K562 (cell line): ENCODE results near the gene PSMC6. TPM values are rescaled to one million over a fixed set of nuclear protein-coding genes. Genes with fewer than 3 reads are reported as not detected.
A peak's percentile ranks its signal among the peaks of the same experiment; 100 is the strongest.

Experiments used
- BACH1 ChIP-seq: fragments of 200-800 bp; sonication (Bioruptor generic); IDR thresholded peaks from 2 replicates; pipeline ENCODE4 v1.6.1; 2016; ENCODE audit warnings: missing genetic modification characterization, missing compliant biosample characterization
- CAMTA2 ChIP-seq: fragments of 250-450 bp; sonication (Bioruptor Pico); conservative IDR thresholded peaks from 2 replicates; pipeline ENCODE4 v1.5.1; 2022
- CBX8 ChIP-seq: fragments of 200-600 bp; sonication (generic); IDR thresholded peaks from 2 replicates; pipeline ENCODE4 v1.6.1; 2012; ENCODE audit warnings: borderline replicate concordance, mixed run types, low read depth, mild to moderate bottlenecking, moderate library complexity, mixed read lengths, low read length, control low read depth, inconsistent platforms; ENCODE audit not compliant: poor library complexity, severe bottlenecking; ENCODE audit errors: extremely low read depth
- CREB1 ChIP-seq, 2 experiments: sonication (generic) in 1 of 2; formaldehyde crosslinking in 1 of 2; IDR thresholded peaks; 2 replicates each; pipeline versions ENCODE4 v1.6.1 to v1.8.0; 2012 to 2022; ENCODE audit warnings: inconsistent platforms in 1 of 2, mild to moderate bottlenecking in 1 of 2, missing genetic modification reagents in 1 of 2, moderate library complexity in 1 of 2
- E2F8 ChIP-seq: fragments of 450-650 bp; IDR thresholded peaks from 2 replicates; pipeline ENCODE4 v1.7.1; 2018; ENCODE audit warnings: mild to moderate bottlenecking, low read depth; ENCODE audit not compliant: partially characterized antibody
- FUS ChIP-seq: fragments of 200-400 bp; formaldehyde crosslinking; optimal IDR thresholded peaks from 2 replicates; pipeline ENCODE3; 2017; ENCODE audit warnings: low read depth, low read length
- ILF3 ChIP-seq: fragments of 450-650 bp; IDR thresholded peaks from 2 replicates; pipeline ENCODE4 v1.6.1; 2018; ENCODE audit warnings: antibody characterized with exemption, mild to moderate bottlenecking, moderate library complexity, borderline replicate concordance
- KLF1 ChIP-seq: fragments of 450-650 bp; IDR thresholded peaks from 2 replicates; pipeline ENCODE4 v1.6.1; 2016; ENCODE audit warnings: missing genetic modification characterization, missing compliant biosample characterization
- KLF6 ChIP-seq: fragments of 250-450 bp; sonication (Bioruptor Pico); IDR thresholded peaks from 2 replicates; pipeline ENCODE4 v1.4.0; 2020; ENCODE audit warnings: mild to moderate bottlenecking, moderate library complexity, borderline replicate concordance
- MCM5 ChIP-seq: fragments of 450-650 bp; IDR thresholded peaks from 2 replicates; pipeline ENCODE4 v1.6.1; 2016; ENCODE audit warnings: low read depth
- MCM7 ChIP-seq, 2 experiments: fragments of 450-650 bp; IDR thresholded peaks; 2 replicates each; pipeline ENCODE4 v1.6.1; 2016 to 2018
- NR4A1 ChIP-seq, 2 experiments: fragments of 250-450 bp in 1 of 2; fragments of 450-650 bp in 1 of 2; sonication (Bioruptor Pico) in 1 of 2; IDR thresholded peaks; 2 replicates each; pipeline versions ENCODE4 v1.4.0 to v1.6.1; 2016 to 2020; ENCODE audit warnings: mild to moderate bottlenecking in 2 of 2, missing compliant biosample characterization in 1 of 2, missing genetic modification characterization in 1 of 2, moderate library complexity in 1 of 2
- RBFOX2 ChIP-seq: fragments of 200-400 bp; formaldehyde crosslinking; IDR thresholded peaks from 2 replicates; pipeline ENCODE4 v1.6.1; 2017; ENCODE audit warnings: low read depth, mild to moderate bottlenecking, low read length, moderate library complexity
- SAFB ChIP-seq: fragments of 200-400 bp; formaldehyde crosslinking; IDR thresholded peaks from 2 replicates; pipeline ENCODE4 v1.6.1; 2017; ENCODE audit warnings: low read depth, low read length, borderline replicate concordance
- SAP30 ChIP-seq: fragments of 200-600 bp; sonication (generic); IDR thresholded peaks from 2 replicates; pipeline ENCODE4 v1.6.1; 2012; ENCODE audit warnings: borderline replicate concordance, low read depth, mild to moderate bottlenecking, moderate library complexity, low read length, control low read depth, inconsistent platforms; ENCODE audit not compliant: insufficient read depth, poor library complexity, severe bottlenecking
- SIX5 ChIP-seq, 2 experiments: IDR thresholded peaks; 2 replicates each; pipeline ENCODE4 v1.6.1; 2011; ENCODE audit warnings: low read length in 2 of 2, borderline replicate concordance in 1 of 2, low read depth in 1 of 2, mild to moderate bottlenecking in 1 of 2, moderate library complexity in 1 of 2; ENCODE audit not compliant: insufficient read depth in 1 of 2
- SMAD1 ChIP-seq: fragments of 150-350 bp; IDR thresholded peaks from 2 replicates; pipeline ENCODE4 v1.6.1; 2014; ENCODE audit warnings: low read length, low read depth; ENCODE audit not compliant: partially characterized antibody
- TEAD2 ChIP-seq: fragments of 450-650 bp; IDR thresholded peaks from 2 replicates; pipeline ENCODE4 v1.6.1; 2016; ENCODE audit warnings: missing genetic modification characterization, control low read depth, missing compliant biosample characterization
- ZC3H11A ChIP-seq: IDR thresholded peaks from 2 replicates; pipeline ENCODE4 v1.6.1; 2012; ENCODE audit warnings: low read depth, low read length, improper control_type of control experiment
- ZFPM2 ChIP-seq: fragments of 250-450 bp; sonication (Bioruptor Pico); IDR thresholded peaks from 2 replicates; pipeline ENCODE4 v1.5.1; 2022; ENCODE audit warnings: mild to moderate bottlenecking
- ZFX ChIP-seq: sonication (generic); formaldehyde crosslinking; IDR thresholded peaks from 2 replicates; pipeline ENCODE4 v1.8.0; 2022; ENCODE audit warnings: mild to moderate bottlenecking, missing genetic modification reagents, moderate library complexity
- ZNF184 ChIP-seq: sonication (generic); formaldehyde crosslinking; IDR thresholded peaks from 2 replicates; pipeline ENCODE4 v1.5.0; 2020; ENCODE audit warnings: missing genetic modification reagents
- ZNF217 ChIP-seq: sonication (generic); formaldehyde crosslinking; IDR thresholded peaks from 2 replicates; pipeline ENCODE4 v1.8.0; 2022; ENCODE audit warnings: mild to moderate bottlenecking, missing genetic modification reagents
- ZNF77 ChIP-seq: fragments of 250-450 bp; sonication (Bioruptor Pico); IDR thresholded peaks from 2 replicates; pipeline ENCODE4 v1.5.0; 2020
- polyA plus RNA-seq, 8 experiments: library from polyadenylated mRNA; depleted of rRNA in 4 of 8; stranded (reverse) in 5 of 8; unstranded in 3 of 8; fragments of >200 nt; fragmentation: Nextera tagmentation in 2 of 8; fragmentation: Illumina TruSeq in 1 of 8; extraction: Ambion mirVana in 2 of 8; extraction: Trizol in 1 of 8; gene quantifications; 2 replicates each; pipeline versions ENCODE4 v1.2.1 to v1.2.3, GENCODE V29; 2011 to 2014; ENCODE audit warnings: inconsistent platforms in 1 of 8, missing spikeins in 1 of 8
- total RNA-seq, 7 experiments: library from RNA; depleted of rRNA in 6 of 7; stranded (reverse); fragments of >200 nt in 6 of 7; fragmentation: Illumina TruSeq in 2 of 7; extraction: Trizol in 2 of 7; gene quantifications; 2 replicates each; pipeline versions ENCODE4 v1.2.1 to v1.2.3, GENCODE V29; 2011 to 2021; ENCODE audit warnings: low replicate concordance in 1 of 7
- TF ChIP-seq, protein P1 (sequence below): sonication (generic); formaldehyde crosslinking; IDR thresholded peaks from 2 replicates; pipeline ENCODE4 v1.8.0; 2022; ENCODE audit warnings: missing genetic modification reagents, mild to moderate bottlenecking, moderate library complexity, borderline replicate concordance

The PSMC6 gene
- total and polyA plus RNA-seq, 9 of the 15 experiments (the other 6 are each of a cell fraction or from before 2014, with no cell fraction given) = 91.4 to 224 (median 182) TPM

DNA sequence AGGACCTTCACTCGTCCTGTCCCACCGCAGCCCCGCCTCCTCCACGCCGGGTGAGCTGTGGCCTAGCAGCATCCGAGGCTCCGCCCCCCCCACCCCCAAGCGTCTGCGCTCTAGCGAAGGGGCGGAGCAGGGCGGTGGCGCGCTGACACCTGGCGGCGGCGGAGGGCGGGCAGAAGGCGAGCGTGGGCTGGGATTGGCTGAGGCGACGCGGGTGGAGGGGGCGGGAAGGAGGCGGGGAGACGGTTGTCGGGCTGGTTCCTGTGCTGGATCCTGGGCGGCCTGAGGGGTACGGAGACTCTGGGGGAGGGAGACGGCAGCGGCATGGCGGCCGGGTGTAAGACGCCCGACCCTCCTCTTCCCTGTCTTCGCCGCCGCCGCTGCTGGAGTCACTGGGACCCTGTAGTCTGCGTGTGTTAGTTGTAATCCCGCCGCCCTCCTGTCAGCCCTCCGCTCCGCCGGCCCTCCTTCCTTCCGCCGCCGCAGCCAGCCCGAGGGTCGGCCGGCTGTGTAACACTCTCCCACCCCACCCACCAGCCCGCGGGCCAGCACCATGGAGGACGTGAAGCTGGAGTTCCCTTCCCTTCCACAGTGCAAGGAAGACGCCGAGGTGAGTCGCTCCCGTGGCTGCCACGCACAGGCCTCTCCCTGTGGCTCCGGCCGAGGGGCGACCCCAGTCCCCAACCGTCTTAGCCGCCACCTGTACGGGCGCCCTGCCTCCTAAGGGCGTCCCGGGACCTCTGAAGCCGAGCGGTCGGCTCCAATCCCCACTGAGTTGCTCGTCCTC lies 23.1 kb downstream of the PSMC6 start, which contains the start of gene STYX (continued):
- TF ChIP-seq, protein P1, sequence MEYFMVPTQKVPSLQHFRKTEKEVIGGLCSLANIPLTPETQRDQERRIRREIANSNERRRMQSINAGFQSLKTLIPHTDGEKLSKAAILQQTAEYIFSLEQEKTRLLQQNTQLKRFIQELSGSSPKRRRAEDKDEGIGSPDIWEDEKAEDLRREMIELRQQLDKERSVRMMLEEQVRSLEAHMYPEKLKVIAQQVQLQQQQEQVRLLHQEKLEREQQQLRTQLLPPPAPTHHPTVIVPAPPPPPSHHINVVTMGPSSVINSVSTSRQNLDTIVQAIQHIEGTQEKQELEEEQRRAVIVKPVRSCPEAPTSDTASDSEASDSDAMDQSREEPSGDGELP = peak; percentile 91
- no peak for TF ChIP-seq KLF1
- no peak for TF ChIP-seq FUS
- TF ChIP-seq SMAD1 = no peak
- TF ChIP-seq SIX5 (IDR thresholded peaks at IDR 0.05; ENCODE audit: borderline replicate concordance in 1 of 2, insufficient read depth in 1 of 2, low read depth in 1 of 2, low read length in 2 of 2) = no peak
- no peak for TF ChIP-seq BACH1
- TF ChIP-seq ZFX = peak; percentile 72
- TF ChIP-seq ZFPM2 (CRISPR knock-in tag) = no peak
- peak; percentile 85 for TF ChIP-seq RBFOX2
- no peak for TF ChIP-seq KLF6 (CRISPR knock-in tag)
- TF ChIP-seq CAMTA2 (CRISPR knock-in tag) = no peak
- TF ChIP-seq TEAD2 (tag) = no peak
- TF ChIP-seq ZC3H11A = no peak
- TF ChIP-seq ZNF77 = no peak
- no peak for TF ChIP-seq MCM5
- peak; percentile 23; the same call in 1 of the 2 replicates for TF ChIP-seq SAFB
- peak; percentile 51; the same call in 1 of the 2 replicates for TF ChIP-seq CREB1 (IDR thresholded peaks at IDR 0.05)
- peak; percentile 62; the same call in 1 of the 2 replicates for TF ChIP-seq CREB1 (CRISPR knock-in tag; IDR thresholded peaks at IDR 0.05)
- no peak for TF ChIP-seq ZNF184 (CRISPR knock-in tag)
- TF ChIP-seq ZNF217 (CRISPR knock-in tag) = no peak
- TF ChIP-seq ILF3 = no peak
- TF ChIP-seq MCM7 (IDR thresholded peaks at IDR 0.05) = no peak
- TF ChIP-seq SAP30 = peak; percentile 44
- no peak for TF ChIP-seq NR4A1 (CRISPR knock-in tag; IDR thresholded peaks at IDR 0.05)
- TF ChIP-seq NR4A1 (tag; IDR thresholded peaks at IDR 0.05) = no peak
- TF ChIP-seq CBX8 = no peak
- TF ChIP-seq E2F8 = no peak
